BE2C (cell line): Measurements from ENCODE around the gene IRAK2.
"Not testable (repeated sequence)": the region's sequence is repeated elsewhere in the genome, so short reads cannot be mapped to it uniquely, and the experiment has no call there.

Experiments
- DNase-seq: peaks from one replicate; pipeline ENCODE4 v3.0.0-alpha.2; 2020
- H3K27me3 ChIP-seq: fragments of 250-450 bp; sonication (Bioruptor Pico); 2 replicates; pipeline ENCODE4 v1.5.1; 2020; ENCODE audit warnings: mild to moderate bottlenecking
- H3K36me3 ChIP-seq: fragments of 250-450 bp; sonication (Bioruptor Pico); 2 replicates; pipeline ENCODE4 v1.5.1; 2020; ENCODE audit warnings: mild to moderate bottlenecking
- H3K4me1 ChIP-seq: fragments of 250-450 bp; sonication (Bioruptor Pico); 2 replicates; pipeline ENCODE4 v1.5.1; 2020
- H3K4me3 ChIP-seq: 2 replicates; pipeline ENCODE4 v1.5.1; 2011; ENCODE audit warnings: low read depth, low read length
- H3K9me3 ChIP-seq: fragments of 250-450 bp; sonication (Bioruptor Pico); 2 replicates; pipeline ENCODE4 v1.5.1; 2020
- TF ChIP-seq, protein P1 (sequence below): IDR thresholded peaks from 2 replicates; pipeline ENCODE4 v1.5.1; 2012; ENCODE audit warnings: mild to moderate bottlenecking, low read depth, low read length

Gene IRAK2

DNA sequence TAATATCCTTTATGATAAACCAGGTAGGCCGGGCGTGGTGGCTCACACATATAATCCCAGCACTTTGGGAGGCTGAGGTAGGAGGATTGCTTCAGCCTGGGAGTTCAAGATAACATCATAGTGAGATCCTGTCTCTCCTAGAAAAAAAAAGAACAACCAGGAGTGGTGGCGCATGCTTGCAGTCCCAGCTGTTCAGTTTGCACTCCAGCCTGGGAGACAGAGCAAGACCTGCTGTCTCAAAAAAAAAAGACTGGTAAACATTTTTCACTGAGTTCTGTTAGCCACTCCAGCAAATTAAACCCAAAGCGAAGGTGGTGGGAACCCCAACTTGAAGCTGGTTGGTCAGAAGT, 9.6 kb upstream of the IRAK2 start:
- Histone ChIP-seq H3K4me3 (no peak overlapping the region), H3K4me1 (no peaks in the 10 kb centered on the region), H3K27me3 (no peaks in the 10 kb centered on the region), H3K36me3 (peaks cover under 1% of the 10 kb centered on the region; the same call in 1 of the 2 replicates), H3K9me3 (no peaks in the 10 kb centered on the region)
- DNase-seq, result no peak
- TF ChIP-seq, protein P1, sequence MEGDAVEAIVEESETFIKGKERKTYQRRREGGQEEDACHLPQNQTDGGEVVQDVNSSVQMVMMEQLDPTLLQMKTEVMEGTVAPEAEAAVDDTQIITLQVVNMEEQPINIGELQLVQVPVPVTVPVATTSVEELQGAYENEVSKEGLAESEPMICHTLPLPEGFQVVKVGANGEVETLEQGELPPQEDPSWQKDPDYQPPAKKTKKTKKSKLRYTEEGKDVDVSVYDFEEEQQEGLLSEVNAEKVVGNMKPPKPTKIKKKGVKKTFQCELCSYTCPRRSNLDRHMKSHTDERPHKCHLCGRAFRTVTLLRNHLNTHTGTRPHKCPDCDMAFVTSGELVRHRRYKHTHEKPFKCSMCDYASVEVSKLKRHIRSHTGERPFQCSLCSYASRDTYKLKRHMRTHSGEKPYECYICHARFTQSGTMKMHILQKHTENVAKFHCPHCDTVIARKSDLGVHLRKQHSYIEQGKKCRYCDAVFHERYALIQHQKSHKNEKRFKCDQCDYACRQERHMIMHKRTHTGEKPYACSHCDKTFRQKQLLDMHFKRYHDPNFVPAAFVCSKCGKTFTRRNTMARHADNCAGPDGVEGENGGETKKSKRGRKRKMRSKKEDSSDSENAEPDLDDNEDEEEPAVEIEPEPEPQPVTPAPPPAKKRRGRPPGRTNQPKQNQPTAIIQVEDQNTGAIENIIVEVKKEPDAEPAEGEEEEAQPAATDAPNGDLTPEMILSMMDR, result no peak

DNA sequence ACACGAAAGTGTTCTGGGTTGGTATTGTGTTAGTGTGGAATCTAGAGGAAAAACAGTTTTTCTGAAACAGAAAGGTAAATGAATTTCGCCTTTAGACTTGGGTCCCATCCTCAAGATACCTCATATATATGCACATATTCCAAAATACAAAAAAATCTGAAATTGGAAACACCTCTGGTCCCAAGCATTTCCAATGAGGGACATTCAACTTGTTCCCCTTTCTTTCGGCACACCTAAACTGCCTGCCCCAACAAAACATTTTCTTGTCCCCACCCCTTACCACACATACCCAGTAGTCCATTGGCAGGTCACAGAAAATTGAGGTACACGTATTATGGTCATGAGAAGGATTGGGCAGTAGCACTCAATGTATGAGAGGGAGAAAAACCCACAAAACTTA, 9.1 kb upstream of the IRAK2 start:
- Histone ChIP-seq H3K27me3 (no peaks in the 10 kb centered on the region), H3K36me3 (no peaks in the 10 kb centered on the region), H3K9me3 (no peaks in the 10 kb centered on the region), H3K4me1 (no peaks in the 10 kb centered on the region), H3K4me3 (no peak overlapping the region)
- TF ChIP-seq, protein P1, result no peak
- no peak for DNase-seq

DNA sequence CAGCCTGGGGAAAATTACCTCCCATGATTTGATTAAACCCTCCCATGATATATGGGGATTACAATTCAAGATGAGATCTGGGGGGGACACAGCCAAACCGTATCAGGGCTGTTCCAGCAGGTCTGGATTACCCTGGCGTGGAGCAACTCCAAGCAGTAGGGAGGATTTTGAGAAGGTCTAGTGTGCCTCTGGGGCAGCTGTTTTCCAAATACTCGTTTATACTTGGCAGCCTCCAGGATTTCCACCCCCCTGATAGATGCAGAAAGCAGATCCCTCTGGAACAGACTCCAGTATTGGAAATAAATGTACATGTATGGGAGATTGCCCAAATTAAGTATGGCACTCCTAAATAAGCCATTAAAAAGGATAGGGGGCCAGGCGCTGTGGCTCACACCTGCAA, 7.7 kb upstream of the IRAK2 start:
- no peaks in the 10 kb centered on the region for H3K9me3 ChIP-seq
- peak; percentile 24 for DNase-seq
- no peaks in the 10 kb centered on the region for H3K4me1 ChIP-seq

DNA sequence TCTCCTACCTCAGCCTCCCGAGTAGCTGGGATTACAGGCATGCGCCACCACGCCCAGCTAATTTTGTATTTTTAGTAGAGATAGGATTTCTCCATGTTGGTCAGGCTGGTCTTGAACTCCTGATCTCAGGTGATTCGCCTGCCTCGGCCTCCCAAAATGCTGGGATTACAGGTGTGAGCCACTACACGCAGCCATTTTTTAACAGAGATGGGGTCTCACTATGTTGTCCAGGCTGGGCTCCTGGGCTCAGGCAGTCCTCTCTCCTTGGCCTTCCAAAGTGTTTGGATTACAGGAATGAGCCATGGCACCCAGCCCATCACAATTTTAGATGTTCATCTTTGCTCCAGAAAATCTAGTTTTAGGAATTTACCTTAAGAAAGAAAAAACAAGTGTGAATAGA, 6.2 kb upstream of the IRAK2 start:
- H3K4me1 ChIP-seq, H3K4me3 ChIP-seq, H3K9me3 ChIP-seq, H3K36me3 ChIP-seq, H3K27me3 ChIP-seq, DNase-seq: not testable (repeated sequence)

More for the DNA sequence above, 7.7 kb upstream of the IRAK2 start:
- H3K27me3 ChIP-seq, result no peaks in the 10 kb centered on the region
- TF ChIP-seq, protein P1, result no peak
- no peak overlapping the region for H3K4me3 ChIP-seq
- H3K36me3 ChIP-seq, result no peaks in the 10 kb centered on the region

DNA sequence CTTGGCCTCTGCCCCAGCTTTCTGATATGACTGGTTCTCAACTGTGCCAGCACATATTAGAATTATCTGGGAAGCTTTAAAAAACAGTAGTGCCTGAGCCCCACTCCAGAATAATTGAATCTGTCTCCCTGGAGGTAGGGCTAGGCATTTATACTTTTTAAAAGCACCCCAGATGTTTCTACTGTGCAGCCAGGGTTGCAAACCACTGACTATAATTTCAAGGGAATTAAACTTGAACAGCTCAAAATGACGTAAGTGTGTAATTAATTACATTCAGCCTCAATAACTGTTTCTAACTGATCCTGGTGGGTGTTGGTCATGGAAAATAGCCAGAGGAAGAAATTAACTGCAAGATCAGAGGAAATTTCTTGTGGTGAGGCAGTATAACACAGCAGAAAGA, 4.4 kb upstream of the IRAK2 start:
- no peaks in the 10 kb centered on the region for H3K4me1 ChIP-seq
- no peak overlapping the region for H3K4me3 ChIP-seq
- H3K27me3 ChIP-seq, result no peaks in the 10 kb centered on the region
- H3K36me3 ChIP-seq, result no peaks in the 10 kb centered on the region
- no peak for DNase-seq
- TF ChIP-seq, protein P1, result no peak
- H3K9me3 ChIP-seq, result no peaks in the 10 kb centered on the region

DNA sequence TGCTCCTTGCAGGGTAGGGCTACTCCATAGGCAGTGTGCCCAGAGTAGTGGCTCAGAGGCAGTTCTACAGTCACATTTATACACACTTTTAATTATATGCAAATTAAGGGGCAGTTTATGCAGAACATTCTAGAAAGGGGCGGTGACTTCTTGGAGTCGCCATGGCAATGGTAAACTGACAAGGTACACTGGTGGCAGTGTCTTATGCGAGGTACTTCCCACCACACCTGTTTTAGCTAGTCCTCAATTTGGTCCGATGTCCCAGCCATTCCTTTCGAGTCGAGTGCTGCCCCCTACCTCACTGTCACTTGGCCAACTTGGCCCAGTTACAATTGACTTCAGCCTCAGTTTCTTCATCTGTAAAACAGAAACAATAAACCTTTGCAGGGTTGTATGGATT, 3.8 kb upstream of the IRAK2 start:
- H3K36me3 ChIP-seq, result no peaks in the 10 kb centered on the region
- H3K4me1 ChIP-seq, result no peaks in the 10 kb centered on the region
- no peaks in the 10 kb centered on the region for H3K9me3 ChIP-seq
- TF ChIP-seq, protein P1, result no peak
- DNase-seq, result no peak
- no peak overlapping the region for H3K4me3 ChIP-seq
- H3K27me3 ChIP-seq, result no peaks in the 10 kb centered on the region

DNA sequence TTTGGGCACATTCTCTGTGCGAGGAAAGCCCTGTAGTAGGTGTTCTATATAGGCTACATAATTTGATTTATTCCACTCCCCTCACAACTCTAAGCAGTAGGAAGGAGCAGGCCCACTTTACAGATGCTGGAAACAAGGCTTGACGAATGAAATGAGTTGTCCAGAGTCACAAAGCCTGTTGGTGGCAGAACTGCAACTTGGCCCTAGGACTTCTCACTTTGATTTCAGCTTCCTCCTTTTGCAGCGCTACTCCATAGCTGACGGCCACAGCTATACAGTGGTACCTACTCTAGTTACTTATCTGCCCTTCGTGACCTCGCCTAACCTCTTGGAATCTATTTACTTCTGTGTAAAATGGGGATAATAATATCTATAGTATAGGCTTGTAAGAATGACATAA, 2.5 kb upstream of the IRAK2 start:
- no peak overlapping the region for H3K4me3 ChIP-seq
- TF ChIP-seq, protein P1, result no peak
- DNase-seq, result no peak
- no peaks in the 10 kb centered on the region for H3K27me3 ChIP-seq
- H3K36me3 ChIP-seq, result no peaks in the 10 kb centered on the region
- H3K9me3 ChIP-seq, result no peaks in the 10 kb centered on the region
- no peaks in the 10 kb centered on the region for H3K4me1 ChIP-seq

DNA sequence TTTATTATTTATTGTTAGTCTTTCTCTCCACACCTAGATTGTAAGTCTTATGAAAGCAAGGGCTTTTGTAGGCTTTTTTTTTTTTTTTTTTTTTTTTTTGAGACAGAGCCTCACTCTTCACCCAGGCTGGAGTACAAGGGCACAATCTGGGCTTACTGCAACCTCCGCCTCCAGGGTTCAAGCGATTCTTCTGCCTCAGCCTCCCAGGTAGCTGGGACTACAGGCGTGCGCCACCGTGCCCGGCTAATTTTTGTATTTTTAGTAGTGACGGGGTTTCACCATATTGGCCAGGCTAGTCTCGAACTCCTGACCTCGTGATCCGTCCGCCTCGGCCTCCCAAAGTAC, 546 bp upstream of the IRAK2 start:
- not testable (repeated sequence) for H3K4me3 ChIP-seq, H3K9me3 ChIP-seq, H3K27me3 ChIP-seq, DNase-seq, H3K36me3 ChIP-seq, H3K4me1 ChIP-seq
